T-helper 1 cell treated with Interleukin-12 subunit alpha and Interleukin-12 subunit beta and Interleukin-4 antibody, amounts not matched to agents 30 μg/mL and 1 μg/mL, for 36 hours (primary cell): ENCODE data around the gene RARS1.
"Not testable (repeated sequence)": the region's sequence is repeated elsewhere in the genome, so short reads cannot be mapped to it uniquely, and the experiment has no call there.

Experiments used
- H3K27ac Mint-ChIP-seq: one replicate; pipeline ENCODE4 v1.8.0; 2021; ENCODE audit warnings: mild to moderate bottlenecking, mixed read lengths
- H3K27me3 Mint-ChIP-seq: one replicate; pipeline ENCODE4 v1.8.0; 2021; ENCODE audit warnings: low read depth, mixed read lengths
- H3K36me3 Mint-ChIP-seq: one replicate; pipeline ENCODE4 v1.8.0; 2021; ENCODE audit warnings: low read depth, mixed read lengths
- H3K4me1 Mint-ChIP-seq: one replicate; pipeline ENCODE4 v1.8.0; 2021; ENCODE audit warnings: low read depth, mixed read lengths
- H3K4me3 Mint-ChIP-seq: one replicate; pipeline ENCODE4 v1.8.0; 2021; ENCODE audit warnings: mild to moderate bottlenecking, moderate library complexity, mixed read lengths
- H3K9me3 Mint-ChIP-seq: one replicate; pipeline ENCODE4 v1.8.0; 2021; ENCODE audit warnings: mixed read lengths

The RARS1 gene

DNA sequence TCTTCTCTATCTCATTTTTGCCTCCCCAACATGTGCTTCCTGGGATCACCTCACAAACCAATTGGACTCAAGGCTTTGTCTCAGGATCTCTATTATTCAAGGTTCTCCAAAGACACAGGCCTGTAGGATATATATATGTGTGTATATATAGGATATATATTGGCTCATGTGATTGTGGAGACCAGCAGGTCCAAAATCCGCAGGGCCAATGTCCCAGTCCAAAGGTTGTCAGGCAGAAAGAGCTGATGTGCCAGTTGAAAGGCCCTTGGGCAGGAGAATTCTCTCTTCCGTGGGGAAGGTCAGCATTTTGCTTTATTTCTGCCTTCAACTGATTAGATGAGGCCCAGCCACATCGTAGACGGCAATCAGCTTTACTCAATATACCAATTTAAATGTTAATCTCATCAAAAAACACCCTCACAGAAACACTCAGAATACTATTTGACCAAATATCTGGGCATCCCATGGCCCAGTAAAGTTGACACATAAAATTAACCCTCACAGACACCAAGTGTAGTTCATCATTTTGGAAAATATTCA lies 41.6 kb downstream of the RARS1 start:
- Mint-ChIP-seq H3K4me1 (peaks cover 4% of the 10 kb centered on the region), H3K27ac (no peak overlapping the region), H3K9me3 (no peaks in the 10 kb centered on the region), H3K4me3 (no peak overlapping the region), H3K27me3 (peaks cover 38% of the 10 kb centered on the region), H3K36me3 (peaks cover 2% of the 10 kb centered on the region)

DNA sequence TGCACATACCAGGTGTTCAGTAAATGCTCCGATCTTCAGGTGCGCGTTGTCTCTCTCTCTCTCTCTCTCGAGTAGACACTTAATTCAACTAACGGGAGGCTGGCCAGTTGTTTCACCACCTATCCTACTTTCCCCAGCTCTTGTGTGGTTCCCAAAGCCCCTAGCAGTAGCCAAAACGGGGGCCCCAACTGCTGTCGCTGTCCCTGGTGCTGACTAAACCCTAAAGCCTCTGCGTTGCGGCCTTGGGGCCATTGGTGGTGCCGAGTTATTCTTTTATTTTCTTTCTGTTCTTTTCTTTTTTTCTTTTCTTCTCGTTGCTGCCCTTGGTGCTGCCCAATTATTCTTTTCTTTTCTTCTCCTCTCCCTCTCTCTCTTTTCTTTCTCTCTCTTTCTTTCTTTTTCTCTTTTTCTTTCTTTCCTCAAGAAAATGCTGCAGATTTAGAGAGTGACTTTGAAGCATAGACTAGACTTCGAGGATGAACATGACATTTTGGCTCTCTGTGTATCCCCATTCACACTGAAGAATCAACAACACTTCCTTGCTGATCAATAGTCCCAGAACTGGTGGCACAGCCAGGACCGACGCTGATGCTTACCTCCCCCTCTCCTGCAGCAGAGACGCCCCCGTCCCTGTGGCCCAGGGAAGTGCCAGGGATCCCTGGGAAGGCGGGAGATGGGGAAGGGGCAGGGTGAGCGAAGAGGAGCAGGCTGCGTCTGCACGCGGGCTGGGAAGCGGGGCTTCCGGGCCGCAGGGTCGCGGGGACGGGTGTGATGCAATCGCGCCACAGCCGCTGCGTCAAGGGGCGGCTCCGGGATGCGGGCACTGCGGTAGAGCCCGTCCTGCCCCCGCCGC lies 42.5 kb downstream of the RARS1 start, which contains the start of gene FBLL1:
TSS of gene FBLL1 (plus strand) at position 785 of the 853 bp plus-strand sequence. CDS start 200 bp downstream, outside the sequence.
- Mint-ChIP-seq H3K9me3 (no peaks in the 10 kb centered on the region), H3K4me3 (peak within 1 kb of the TSS; percentile 45), H3K36me3 (peaks cover 2% of the 10 kb centered on the region), H3K27ac (no peak within 1 kb of the TSS), H3K4me1 (peaks cover 4% of the 10 kb centered on the region), H3K27me3 (peaks cover 38% of the 10 kb centered on the region)

DNA sequence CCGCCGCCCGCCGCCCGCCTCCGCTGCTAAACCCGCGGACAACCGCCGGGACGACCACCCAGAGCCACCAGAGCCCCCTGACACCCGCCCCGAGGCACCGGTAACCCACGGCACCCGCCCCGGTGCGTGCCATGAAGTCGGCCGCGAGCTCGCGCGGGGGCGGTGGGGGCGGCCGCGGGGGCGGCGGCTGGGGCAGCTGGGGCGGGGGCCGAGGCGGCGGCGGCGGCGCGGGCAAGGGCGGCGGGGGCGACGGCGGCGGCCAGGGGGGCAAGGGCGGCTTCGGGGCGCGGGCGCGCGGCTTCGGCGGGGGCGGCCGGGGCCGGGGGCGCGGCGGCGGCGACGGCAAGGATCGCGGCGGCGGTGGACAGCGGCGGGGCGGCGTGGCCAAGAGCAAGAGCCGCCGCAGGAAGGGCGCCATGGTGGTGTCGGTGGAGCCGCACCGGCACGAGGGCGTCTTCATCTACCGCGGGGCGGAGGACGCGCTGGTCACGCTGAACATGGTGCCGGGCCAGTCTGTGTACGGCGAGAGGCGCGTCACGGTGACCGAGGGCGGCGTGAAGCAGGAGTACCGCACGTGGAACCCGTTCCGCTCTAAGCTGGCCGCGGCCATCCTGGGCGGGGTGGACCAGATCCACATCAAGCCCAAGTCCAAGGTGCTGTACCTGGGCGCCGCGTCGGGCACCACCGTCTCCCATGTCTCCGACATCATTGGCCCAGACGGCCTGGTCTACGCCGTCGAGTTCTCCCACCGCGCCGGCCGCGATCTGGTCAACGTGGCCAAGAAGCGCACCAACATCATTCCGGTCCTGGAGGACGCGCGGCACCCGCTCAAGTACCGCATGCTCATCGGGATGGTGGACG lies 43.3 kb downstream of the RARS1 start:
- H3K27me3 Mint-ChIP-seq, result peaks cover 38% of the 10 kb centered on the region

DNA sequence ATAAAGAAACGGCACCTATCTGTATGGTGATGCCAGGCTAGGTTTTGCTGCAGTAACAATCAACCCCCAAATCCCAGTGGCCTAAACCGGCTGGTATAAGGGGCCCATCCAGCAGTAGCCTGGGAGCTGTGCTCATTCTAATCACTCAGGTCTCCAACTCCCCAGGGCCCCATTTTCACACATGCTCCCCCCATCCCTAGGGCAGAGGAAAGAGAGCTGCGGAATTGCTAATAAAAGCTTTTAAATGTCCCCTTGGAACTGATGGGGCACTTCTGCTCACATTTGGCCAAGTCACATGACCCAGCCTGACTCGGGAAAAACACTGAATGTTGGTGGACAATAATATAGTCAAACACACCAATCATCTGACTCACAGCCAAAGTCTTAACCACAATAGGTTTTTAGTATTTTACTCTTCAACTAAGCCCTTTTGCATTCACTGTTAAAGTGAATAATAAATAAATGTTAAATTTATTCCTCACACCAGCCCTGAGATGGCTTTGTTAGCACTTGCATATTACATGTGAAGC lies 44.4 kb downstream of the RARS1 start:
- H3K27me3 Mint-ChIP-seq, result peaks cover 38% of the 10 kb centered on the region
- no peaks in the 10 kb centered on the region for H3K9me3 Mint-ChIP-seq
- peaks cover 4% of the 10 kb centered on the region for H3K4me1 Mint-ChIP-seq
- peaks cover 2% of the 10 kb centered on the region for H3K36me3 Mint-ChIP-seq
- H3K4me3 Mint-ChIP-seq, result peak overlapping the region; percentile 2
- H3K27ac Mint-ChIP-seq, result no peak overlapping the region

More for the DNA sequence above, 43.3 kb downstream of the RARS1 start:
- no peaks in the 10 kb centered on the region for H3K9me3 Mint-ChIP-seq
- H3K4me1 Mint-ChIP-seq, result peaks cover 4% of the 10 kb centered on the region
- H3K36me3 Mint-ChIP-seq, result peaks cover 2% of the 10 kb centered on the region
- peak overlapping the region; percentile 2 for H3K4me3 Mint-ChIP-seq
- no peak overlapping the region for H3K27ac Mint-ChIP-seq

DNA sequence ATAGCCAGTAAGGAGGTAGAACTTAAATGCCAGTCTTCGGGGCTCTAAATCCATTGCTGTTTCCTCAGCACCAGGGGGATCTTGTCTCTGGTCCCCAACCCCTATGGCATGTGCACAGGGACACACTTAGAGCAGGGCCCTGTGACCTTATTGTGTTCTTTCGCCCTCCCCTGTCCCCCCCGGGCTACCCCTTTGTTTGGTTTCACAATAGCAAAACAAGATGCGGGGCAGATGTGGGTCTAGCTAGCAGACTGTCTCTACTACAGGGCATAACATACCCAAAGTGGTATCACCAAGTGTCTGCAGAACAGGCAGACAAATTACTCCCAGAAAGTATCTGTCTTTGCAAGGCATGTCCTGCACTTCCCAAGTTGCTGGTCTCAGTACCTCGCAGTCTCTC lies 44.9 kb downstream of the RARS1 start:
- peaks cover 38% of the 10 kb centered on the region for H3K27me3 Mint-ChIP-seq

DNA sequence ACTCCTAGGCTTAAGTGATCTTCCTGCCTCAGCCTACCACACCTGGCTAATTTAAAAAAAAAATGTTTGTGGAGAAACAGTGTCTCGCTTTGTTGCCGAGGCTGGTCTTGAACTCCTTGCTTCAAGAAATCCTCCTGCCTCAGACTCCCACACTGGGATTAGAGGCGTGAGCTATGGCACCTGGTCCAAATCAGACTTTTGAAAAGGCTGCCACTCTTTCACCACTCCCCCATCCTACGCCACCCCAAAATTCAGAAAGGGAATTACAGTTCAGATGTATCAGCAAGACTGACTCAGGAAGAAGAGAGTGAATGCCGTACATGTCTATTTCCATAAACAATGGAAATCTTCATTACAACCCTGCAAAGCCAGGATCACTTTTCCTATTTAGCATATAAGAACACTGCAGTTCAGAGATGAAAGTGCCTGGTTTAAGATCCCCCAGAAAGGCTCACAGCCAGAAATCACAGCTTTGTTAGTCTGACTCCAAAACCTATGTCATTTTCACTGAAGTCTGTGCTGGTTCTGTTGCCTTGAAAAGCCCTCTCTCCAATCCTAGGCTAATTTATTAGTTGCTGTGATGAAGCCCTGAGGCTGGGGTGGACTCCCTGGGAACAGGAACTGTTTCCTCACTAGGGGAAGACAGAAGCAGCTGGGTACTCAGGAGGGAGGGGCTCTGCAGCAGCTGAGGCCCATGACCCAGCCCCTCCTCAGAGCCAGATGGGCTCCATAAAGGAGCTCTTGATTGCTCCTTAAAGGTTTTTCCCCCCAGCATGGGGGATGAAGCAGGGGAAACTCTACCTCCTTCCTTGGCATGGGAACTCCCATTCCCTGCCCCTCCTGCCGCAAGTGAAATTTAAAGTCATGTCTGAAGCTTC lies 46.0 kb downstream of the RARS1 start:
- Mint-ChIP-seq H3K4me1 (peaks cover 4% of the 10 kb centered on the region), H3K27ac (no peak overlapping the region), H3K36me3 (peaks cover 2% of the 10 kb centered on the region), H3K4me3 (no peak overlapping the region), H3K27me3 (peaks cover 38% of the 10 kb centered on the region), H3K9me3 (no peaks in the 10 kb centered on the region)

More for the DNA sequence above, 44.9 kb downstream of the RARS1 start:
- Mint-ChIP-seq H3K4me3 (no peak overlapping the region), H3K36me3 (peaks cover 2% of the 10 kb centered on the region), H3K4me1 (peaks cover 4% of the 10 kb centered on the region), H3K27ac (no peak overlapping the region), H3K9me3 (no peaks in the 10 kb centered on the region)

DNA sequence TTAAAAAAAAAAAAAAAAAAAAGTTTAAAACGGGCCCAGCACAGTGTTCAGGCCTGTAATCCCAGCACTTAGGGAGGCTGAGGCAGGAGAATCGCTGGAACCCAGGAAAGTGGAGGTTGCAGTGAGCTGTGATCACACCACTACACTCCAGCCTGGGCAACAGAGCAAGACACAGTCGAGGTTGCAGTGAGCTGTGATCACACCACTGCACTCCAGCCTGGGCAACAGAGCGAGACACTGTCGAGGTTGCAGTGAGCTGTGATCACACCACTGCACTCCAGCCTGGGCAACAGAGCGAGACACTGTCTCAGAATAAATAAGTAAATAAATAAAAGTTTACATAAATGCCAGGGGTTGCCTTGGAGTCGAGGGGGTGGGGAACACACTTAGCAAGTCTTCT lies 48.1 kb downstream of the RARS1 start:
- not testable (repeated sequence) for H3K27ac Mint-ChIP-seq, H3K4me1 Mint-ChIP-seq, H3K9me3 Mint-ChIP-seq, H3K36me3 Mint-ChIP-seq, H3K4me3 Mint-ChIP-seq
- peaks cover 24% of the 10 kb centered on the region for H3K27me3 Mint-ChIP-seq

DNA sequence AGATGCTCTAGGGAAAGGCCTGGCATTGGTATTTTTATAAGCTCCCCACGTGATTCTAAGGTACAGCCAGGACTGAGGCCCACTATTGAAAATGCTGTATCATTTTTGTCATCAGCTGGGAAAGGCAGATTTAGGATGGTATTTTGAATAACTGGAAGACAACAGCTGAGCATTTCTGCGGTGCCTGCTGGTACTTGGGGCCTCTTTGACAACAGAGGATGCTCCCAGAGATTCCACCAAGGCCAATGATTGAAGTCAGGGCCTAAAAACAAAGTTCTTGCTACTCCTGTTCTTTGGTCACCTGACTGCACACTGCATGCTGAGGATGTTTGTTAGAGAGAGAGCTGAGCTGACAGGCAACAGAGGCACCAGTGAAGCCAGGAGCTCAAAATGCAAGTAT lies 50.9 kb downstream of the RARS1 start:
- no peaks in the 10 kb centered on the region for H3K4me1 Mint-ChIP-seq
- no peaks in the 10 kb centered on the region for H3K36me3 Mint-ChIP-seq
- no peaks in the 10 kb centered on the region for H3K9me3 Mint-ChIP-seq
- H3K4me3 Mint-ChIP-seq, result no peak overlapping the region
- no peak overlapping the region for H3K27ac Mint-ChIP-seq
- H3K27me3 Mint-ChIP-seq, result peaks cover under 1% of the 10 kb centered on the region

DNA sequence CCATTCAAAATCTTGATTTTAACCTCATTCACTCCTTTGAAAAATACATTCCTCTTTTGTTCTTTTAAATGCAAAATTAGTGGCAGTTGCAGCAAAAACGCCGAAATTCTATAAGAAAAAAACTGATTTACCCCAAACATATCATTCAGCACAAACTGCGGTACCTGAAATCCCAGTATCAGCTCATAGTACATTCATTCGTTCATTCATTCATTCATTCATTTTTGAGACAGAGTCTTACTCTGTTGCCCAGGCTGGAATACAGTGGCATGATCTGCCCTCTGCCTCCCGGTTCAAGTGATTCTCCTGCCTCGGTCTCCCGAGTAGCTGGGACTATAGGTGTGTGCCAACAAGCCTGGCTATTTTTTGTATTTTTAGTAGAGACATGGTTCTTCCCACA lies 63.3 kb downstream of the RARS1 start:
- no peaks in the 10 kb centered on the region for H3K4me1 Mint-ChIP-seq

DNA sequence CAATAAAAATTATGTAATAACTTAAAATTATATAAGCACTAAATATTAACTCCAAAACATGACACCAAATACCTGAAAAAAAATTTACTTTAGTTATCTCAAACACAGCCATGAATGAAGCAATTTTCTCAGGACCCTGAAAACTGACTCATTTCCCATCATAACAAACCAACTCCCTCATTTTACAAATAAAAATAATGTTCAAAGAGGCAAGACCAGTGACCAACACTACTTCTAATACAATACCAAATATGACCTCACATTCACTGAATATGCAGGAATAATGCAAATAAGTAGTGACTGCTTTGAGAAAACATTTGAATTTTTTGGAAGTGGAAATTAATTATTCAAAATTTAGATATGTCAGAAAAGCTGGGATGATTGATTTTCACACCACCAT lies 64.4 kb downstream of the RARS1 start:
- Mint-ChIP-seq H3K4me3 (no peak overlapping the region), H3K4me1 (no peaks in the 10 kb centered on the region), H3K27me3 (no peaks in the 10 kb centered on the region), H3K36me3 (peaks cover 41% of the 10 kb centered on the region), H3K9me3 (no peaks in the 10 kb centered on the region), H3K27ac (no peak overlapping the region)

More for the DNA sequence above, 63.3 kb downstream of the RARS1 start:
- Mint-ChIP-seq H3K36me3 (peaks cover 36% of the 10 kb centered on the region), H3K27ac (no peak overlapping the region), H3K4me3 (no peak overlapping the region), H3K9me3 (no peaks in the 10 kb centered on the region), H3K27me3 (no peaks in the 10 kb centered on the region)

DNA sequence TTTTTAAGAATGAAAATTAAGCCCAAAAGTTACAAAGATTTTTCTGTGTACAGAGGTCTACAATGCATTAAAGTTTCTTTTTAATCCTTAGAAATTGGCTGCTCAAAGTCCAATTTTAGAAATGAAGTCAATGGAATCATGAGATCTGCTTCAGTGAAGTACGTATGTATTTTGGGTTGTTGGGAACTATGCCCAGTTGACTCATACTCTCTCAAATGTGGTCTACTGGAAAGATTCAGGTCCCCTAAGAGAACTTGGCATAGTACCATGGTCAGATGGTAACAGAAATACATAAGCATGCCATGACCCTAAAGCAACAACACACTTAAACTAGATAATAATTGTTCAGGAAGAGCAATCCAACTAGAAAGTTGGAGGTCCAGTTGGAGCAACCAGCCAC lies 65.9 kb downstream of the RARS1 start:
- Mint-ChIP-seq H3K4me1 (no peaks in the 10 kb centered on the region), H3K9me3 (no peaks in the 10 kb centered on the region), H3K36me3 (peaks cover 52% of the 10 kb centered on the region), H3K27me3 (no peaks in the 10 kb centered on the region), H3K4me3 (no peak overlapping the region), H3K27ac (no peak overlapping the region)

DNA sequence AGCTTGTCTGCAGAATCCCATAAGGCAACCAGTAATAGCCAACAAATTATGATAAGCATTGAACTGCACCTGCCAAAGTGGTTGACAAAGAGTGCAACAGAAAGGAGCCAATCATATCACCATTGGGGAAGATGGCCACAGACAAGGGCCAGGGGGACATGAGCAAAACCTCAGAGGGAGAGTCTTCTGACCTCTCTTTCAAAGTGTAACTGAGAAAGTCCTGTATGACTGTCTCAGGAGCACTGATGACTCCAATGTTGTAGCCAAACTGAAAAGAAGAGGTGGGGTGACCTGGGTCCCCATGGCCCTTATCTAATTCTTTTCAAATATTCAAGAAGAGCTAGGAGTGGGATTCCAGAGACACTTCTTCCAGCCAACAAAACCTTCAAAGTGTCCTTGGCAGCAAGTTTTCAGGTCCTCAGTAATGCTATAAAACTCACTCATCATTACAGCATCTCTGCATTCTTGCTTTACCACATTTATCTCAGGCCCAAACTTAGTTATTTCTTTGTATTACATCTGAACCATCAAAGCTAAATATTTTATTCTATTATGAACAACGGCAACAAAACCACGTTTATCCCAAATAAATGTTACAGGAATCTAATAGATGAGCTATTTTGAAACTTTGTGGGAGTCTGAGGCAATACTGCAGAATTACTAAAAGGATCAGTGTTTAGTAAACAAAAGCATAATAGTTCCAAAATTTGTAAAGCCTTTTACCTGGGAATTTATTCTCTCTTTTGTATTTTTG lies 67.3 kb downstream of the RARS1 start:
- Mint-ChIP-seq H3K4me3 (no peak overlapping the region), H3K4me1 (no peaks in the 10 kb centered on the region), H3K36me3 (peaks cover 54% of the 10 kb centered on the region), H3K27ac (no peak overlapping the region), H3K27me3 (no peaks in the 10 kb centered on the region), H3K9me3 (no peaks in the 10 kb centered on the region)

DNA sequence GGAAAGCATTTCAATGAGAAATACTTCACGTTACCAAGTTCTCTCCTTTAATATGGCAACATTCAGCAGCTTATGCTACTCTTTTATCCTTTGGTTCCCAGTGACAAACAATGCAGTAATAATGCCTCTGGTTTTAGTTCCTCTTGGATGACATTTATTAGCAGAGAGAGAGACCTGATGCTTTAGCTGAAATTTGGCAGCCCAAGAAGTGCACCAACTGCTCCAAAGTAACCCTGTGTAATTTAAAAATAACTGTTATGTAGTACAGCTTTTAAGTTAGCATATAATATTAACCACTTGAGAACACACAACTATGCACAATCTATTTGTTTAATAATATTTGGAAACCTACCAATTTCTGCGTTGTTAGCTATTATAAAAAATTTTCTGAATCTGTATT lies 71.1 kb downstream of the RARS1 start:
- no peaks in the 10 kb centered on the region for H3K27me3 Mint-ChIP-seq
- H3K9me3 Mint-ChIP-seq, result no peaks in the 10 kb centered on the region
- H3K27ac Mint-ChIP-seq, result no peak overlapping the region
- no peak overlapping the region for H3K4me3 Mint-ChIP-seq
- H3K4me1 Mint-ChIP-seq, result peaks cover 3% of the 10 kb centered on the region
- peaks cover 58% of the 10 kb centered on the region for H3K36me3 Mint-ChIP-seq
